Sigmoid colon (tissue), 4 donors: ENCODE data around the gene CYB561D1.

ENCODE experiments used
- CTCF ChIP-seq, 4 experiments: fragments of 450-650 bp in 3 of 4; fragments of 200-600 bp in 1 of 4; IDR thresholded peaks; one replicate each; pipeline ENCODE4 v1.5.1; 2016 to 2019; ENCODE audit warnings: antibody characterized with exemption in 4 of 4, mild to moderate bottlenecking in 3 of 4, moderate library complexity in 2 of 4
- EP300 ChIP-seq, 4 donors: sonication (generic); formaldehyde crosslinking; IDR thresholded peaks; one replicate each; pipeline ENCODE4 v1.6.1; 2017; ENCODE audit warnings: antibody characterized with exemption in 4 of 4
- POLR2A ChIP-seq, 2 donors: fragments of 450-650 bp; IDR thresholded peaks; one replicate each; pipeline ENCODE4 v1.6.1; 2016; ENCODE audit warnings: antibody characterized with exemption in 2 of 2, mild to moderate bottlenecking in 2 of 2, moderate library complexity in 2 of 2
- POLR2AphosphoS5 ChIP-seq, 4 donors: sonication (generic); formaldehyde crosslinking; IDR thresholded peaks; one replicate each; pipeline ENCODE4 v1.6.1; 2017; ENCODE audit warnings: antibody characterized with exemption in 4 of 4

GRCh38 chr1:109547463-109548320 lies 53.8 kb downstream of the CYB561D1 start:
- TF ChIP-seq CTCF (IDR thresholded peaks at IDR 0.05) = no peak
- TF ChIP-seq POLR2A (IDR thresholded peaks at IDR 0.05) = no peak
- TF ChIP-seq POLR2AphosphoS5 (IDR thresholded peaks at IDR 0.05) = no peak
- TF ChIP-seq EP300 (IDR thresholded peaks at IDR 0.05) = no peak
